ENCODE data around the gene IL11RA. TPM values are rescaled to one million over a fixed set of nuclear protein-coding genes. Genes with fewer than 3 reads are reported as not detected.

The IL11RA gene
- total RNA-seq, 1 donor from 2014 or later = 50.3 TPM

GRCh38 chr9:34687276-34688030 lies 35.5 kb downstream of the IL11RA start:
- H3K9me3 ChIP-seq = no peaks in the 10 kb centered on the region
- H3K27me3 ChIP-seq = no peaks in the 10 kb centered on the region
- intact Hi-C loops (cut with DNase I) = no loop called here
- H3K4me3 ChIP-seq = no peak overlapping the region
- no peak for DNase-seq (ENCODE audit: low spot score in 2 of 2)
- H3K36me3 ChIP-seq = no peaks in the 10 kb centered on the region
- no peaks in the 10 kb centered on the region for H3K4me1 ChIP-seq
- no peak overlapping the region for H3K27ac ChIP-seq
- TF ChIP-seq CTCF (IDR thresholded peaks at IDR 0.05) = no peak

- TF ChIP-seq CTCF (IDR thresholded peaks at IDR 0.05) = no peak
- Histone ChIP-seq H3K4me1 (no peaks in the 10 kb centered on the region), H3K4me3 (no peak overlapping the region), H3K27ac (no peak overlapping the region), H3K9me3 (no peaks in the 10 kb centered on the region), H3K36me3 (no peaks in the 10 kb centered on the region), H3K27me3 (no peaks in the 10 kb centered on the region)
- DNase-seq (ENCODE audit: low spot score in 2 of 2) = no peak
- intact Hi-C loops (cut with DNase I) = no loop called here
Measured at GRCh38 chr9:34688329-34689115, 36.5 kb downstream of the IL11RA start.

GRCh38 chr9:34689116-34689470 lies 37.1 kb downstream of the IL11RA start:
- no peak for TF ChIP-seq CTCF (IDR thresholded peaks at IDR 0.05)
- Histone ChIP-seq H3K36me3 (no peaks in the 10 kb centered on the region), H3K27ac (no peak overlapping the region), H3K4me1 (no peaks in the 10 kb centered on the region), H3K4me3 (no peak overlapping the region), H3K9me3 (no peaks in the 10 kb centered on the region), H3K27me3 (no peaks in the 10 kb centered on the region)
- no peak for DNase-seq (ENCODE audit: low spot score in 2 of 2)
- intact Hi-C loops (cut with DNase I) = no loop called here

GRCh38 chr9:34689512-34689911 lies 37.5 kb downstream of the IL11RA start:
- H3K4me3 ChIP-seq = no peak overlapping the region
- DNase-seq (ENCODE audit: low spot score in 2 of 2) = no peak
- no peak for TF ChIP-seq CTCF (IDR thresholded peaks at IDR 0.05)
- H3K36me3 ChIP-seq = no peaks in the 10 kb centered on the region
- intact Hi-C loops (cut with DNase I) = no loop called here
- H3K4me1 ChIP-seq = no peaks in the 10 kb centered on the region
- no peak overlapping the region for H3K27ac ChIP-seq
- H3K27me3 ChIP-seq = no peaks in the 10 kb centered on the region
- no peaks in the 10 kb centered on the region for H3K9me3 ChIP-seq

GRCh38 chr9:34690983-34691935 lies 39.3 kb downstream of the IL11RA start, which contains the start of gene CCL19:
TSS of gene CCL19 (minus strand) at chr9:34691276. CDS start at chr9:34691139, 137 bp downstream.
- H3K4me3 ChIP-seq = no peak within 1 kb of the TSS
- no peaks in the 10 kb centered on the region for H3K36me3 ChIP-seq
- no peak for TF ChIP-seq CTCF (IDR thresholded peaks at IDR 0.05)
- H3K4me1 ChIP-seq = no peaks in the 10 kb centered on the region
- no peak within 1 kb of the TSS for H3K27ac ChIP-seq
- no peaks in the 10 kb centered on the region for H3K27me3 ChIP-seq
- intact Hi-C loops (cut with DNase I) = no loop called here
- no peaks in the 10 kb centered on the region for H3K9me3 ChIP-seq
- no peak for DNase-seq (ENCODE audit: low spot score in 2 of 2)

All from ascending aorta (tissue), 2 donors.